ENCODE data around the gene POFUT1.
"Not testable (repeated sequence)": the region's sequence is repeated elsewhere in the genome, so short reads cannot be mapped to it uniquely, and the experiment has no call there.

The POFUT1 gene

GRCh38 chr20:32189691-32190615 lies 17.7 kb upstream of the POFUT1 start:
- no peak for DNase-seq

- no peak for DNase-seq
Observed at GRCh38 chr20:32190616-32191415, 16.9 kb upstream of the POFUT1 start.

- no peak for DNase-seq
Observed at GRCh38 chr20:32191422-32191821, 16.3 kb upstream of the POFUT1 start.

- DNase-seq, result no peak
Observed at GRCh38 chr20:32191873-32192272, 15.8 kb upstream of the POFUT1 start.

GRCh38 chr20:32192698-32193097 lies 15.0 kb upstream of the POFUT1 start:
- DNase-seq, result no peak

GRCh38 chr20:32193336-32193735 lies 14.3 kb upstream of the POFUT1 start:
- DNase-seq, result not testable (repeated sequence)

GRCh38 chr20:32193996-32194395 lies 13.7 kb upstream of the POFUT1 start:
- no peak for DNase-seq

- no peak for DNase-seq
Observed at GRCh38 chr20:32195581-32195980, 12.1 kb upstream of the POFUT1 start.

GRCh38 chr20:32196613-32197012 lies 11.1 kb upstream of the POFUT1 start:
- DNase-seq, result not testable (repeated sequence)

GRCh38 chr20:32197136-32197535 lies 10.5 kb upstream of the POFUT1 start:
- DNase-seq, result not testable (repeated sequence)

GRCh38 chr20:32199006-32199405 lies 8.7 kb upstream of the POFUT1 start:
- DNase-seq, result no peak

GRCh38 chr20:32201296-32201976 lies 6.2 kb upstream of the POFUT1 start:
- no peak for DNase-seq

- no peak for DNase-seq
Observed at GRCh38 chr20:32201977-32202363, 5.7 kb upstream of the POFUT1 start.

- no peak for DNase-seq
Observed at GRCh38 chr20:32203356-32204204, 4.1 kb upstream of the POFUT1 start.

GRCh38 chr20:32204205-32205109 lies 3.2 kb upstream of the POFUT1 start:
- DNase-seq, result no peak

- no peak for DNase-seq
Observed at GRCh38 chr20:32205110-32205842, 2.4 kb upstream of the POFUT1 start.

GRCh38 chr20:32205843-32206759 lies 1.6 kb upstream of the POFUT1 start:
- no peak for DNase-seq

GRCh38 chr20:32206760-32207625 lies 687 bp upstream of the POFUT1 start:
- no peak for DNase-seq
